NAMALWA (cell line): ENCODE data around the gene PRKCH.
"Not testable (repeated sequence)": the region's sequence is repeated elsewhere in the genome, so short reads cannot be mapped to it uniquely, and the experiment has no call there.

Experiments used
- DNase-seq: peaks from one replicate; pipeline ENCODE4 v3.0.0-alpha.2; 2015; ENCODE audit warnings: low spot score

The PRKCH gene

GRCh38 chr14:61515436-61516117 is 194.2 kb downstream of the PRKCH start:
- no peak for DNase-seq

- no peak for DNase-seq
Measured at GRCh38 chr14:61516118-61516743, 194.9 kb downstream of the PRKCH start.

- DNase-seq, result no peak
Measured at GRCh38 chr14:61516964-61517653, 195.7 kb downstream of the PRKCH start.

- no peak for DNase-seq
Measured at GRCh38 chr14:61517911-61518384, 196.6 kb downstream of the PRKCH start.

GRCh38 chr14:61518403-61518802 is 197.0 kb downstream of the PRKCH start:
- DNase-seq, result no peak

- DNase-seq, result no peak
Measured at GRCh38 chr14:61519106-61519505, 197.7 kb downstream of the PRKCH start.

GRCh38 chr14:61519735-61520134 is 198.4 kb downstream of the PRKCH start:
- DNase-seq, result no peak

- DNase-seq, result no peak
Measured at GRCh38 chr14:61520576-61520975, 199.2 kb downstream of the PRKCH start.

- no peak for DNase-seq
Measured at GRCh38 chr14:61521773-61522172, 200.4 kb downstream of the PRKCH start.

GRCh38 chr14:61523751-61524150 is 202.4 kb downstream of the PRKCH start:
- no peak for DNase-seq

- DNase-seq, result no peak
Measured at GRCh38 chr14:61524211-61524806, 202.9 kb downstream of the PRKCH start.

- DNase-seq, result no peak
Measured at GRCh38 chr14:61524936-61525292, 203.5 kb downstream of the PRKCH start.

- DNase-seq, result no peak
Measured at GRCh38 chr14:61525293-61526011, 204.1 kb downstream of the PRKCH start.

- no peak for DNase-seq
Measured at GRCh38 chr14:61526405-61527312, 205.3 kb downstream of the PRKCH start.

- no peak for DNase-seq
Measured at GRCh38 chr14:61527325-61528100, 206.1 kb downstream of the PRKCH start.

- DNase-seq, result no peak
Measured at GRCh38 chr14:61528591-61529021, 207.2 kb downstream of the PRKCH start.

- DNase-seq, result not testable (repeated sequence)
Measured at GRCh38 chr14:61529360-61529759, 208.0 kb downstream of the PRKCH start.

GRCh38 chr14:61530296-61530695 is 208.9 kb downstream of the PRKCH start:
- DNase-seq, result no peak

- no peak for DNase-seq
Measured at GRCh38 chr14:61530896-61531295, 209.5 kb downstream of the PRKCH start.

GRCh38 chr14:61531465-61532122 is 210.2 kb downstream of the PRKCH start:
- DNase-seq, result no peak
